K562 (cell line): ENCODE measurements around the gene APBB2. TPM values are rescaled to one million over a fixed set of nuclear protein-coding genes. Genes with fewer than 3 reads are reported as not detected.

ENCODE experiments used
- ATAC-seq: fragments of 200-7000 bp; cut with Tn5 transposase; 3 replicates; pipeline ENCODE4 v1.9.1; 2020; ENCODE audit warnings: moderate library complexity
- BruUV-seq: library from RNA; stranded (reverse); fragments of 400-500 nt; replicated peaks from 2 replicates; lab custom pipeline; 2021; lab: Mats Ljungman, UMichigan
- CTCF ChIA-PET: fragments of 300-600 bp; formaldehyde crosslinking; extraction: SDS; loops from one replicate; lab custom pipeline; 2021; ENCODE audit warnings: low intra/inter-chr PET ratio; lab: Yijun Ruan, JAX
- POLR2A ChIA-PET: fragments of 300-600, 350-650 bp; sonication (Branson Sonifier 250); formaldehyde crosslinking; extraction: SDS; loops from one replicate; lab custom pipeline; 2021; ENCODE audit warnings: antibody characterized with exemption, inconsistent platforms; lab: Yijun Ruan, JAX
- DNase-seq, 4 experiments: peaks; one replicate each; pipeline versions ENCODE4 v3.0.0 to v3.0.0-alpha.2; 2011 to 2018; ENCODE audit warnings: low spot score in 3 of 4, mixed read lengths in 3 of 4; ENCODE audit errors: extremely low read depth in 1 of 4
- FAIRE-seq: peaks from 2 replicates; lab custom pipeline; 2011; peaks lifted over from hg19 to GRCh38; lab: Jason Lieb, UNC
- H2AFZ ChIP-seq: 2 replicates; pipeline ENCODE4 v1.6.0; 2011; ENCODE audit warnings: low read depth, low read length, control low read depth, inconsistent platforms
- H3K27ac ChIP-seq: fragments of 200-600 bp; 3 replicates; pipeline ENCODE4 v1.8.0; 2011; ENCODE audit warnings: low read depth, mild to moderate bottlenecking, control low read depth, inconsistent platforms, low read length, moderate library complexity, mixed read lengths; ENCODE audit errors: extremely low read depth
- H3K27me3 ChIP-seq, 2 experiments: fragments of 300-600 bp in 1 of 2; 2 replicates in 1 of 2; 3 replicates in 1 of 2; pipeline versions ENCODE4 v1.6.0 to v1.8.0; 2011; ENCODE audit warnings: inconsistent platforms in 2 of 2, low read length in 2 of 2, mild to moderate bottlenecking in 1 of 2, mixed read lengths in 1 of 2, moderate library complexity in 1 of 2; ENCODE audit not compliant: control insufficient read depth in 2 of 2, insufficient read depth in 2 of 2
- H3K36me3 ChIP-seq: fragments of 300-600 bp; 3 replicates; pipeline ENCODE4 v1.8.0; 2011; ENCODE audit warnings: mild to moderate bottlenecking, low read length, inconsistent platforms; ENCODE audit not compliant: control insufficient read depth, insufficient read depth
- H3K4me1 ChIP-seq, 2 experiments: fragments of 200-600 bp in 1 of 2; replicated peaks in 1 of 2; 2 replicates in 1 of 2; 3 replicates in 1 of 2; pipeline versions ENCODE4 v1.5.1 to v1.8.0; 2011; ENCODE audit warnings: inconsistent platforms in 2 of 2, low read length in 2 of 2, mild to moderate bottlenecking in 1 of 2, mixed read lengths in 1 of 2, moderate library complexity in 1 of 2; ENCODE audit not compliant: control insufficient read depth in 2 of 2, insufficient read depth in 2 of 2
- H3K4me2 ChIP-seq: 2 replicates; pipeline ENCODE4 v1.6.1; 2011; ENCODE audit warnings: low read length, control low read depth, inconsistent platforms, mixed read lengths; ENCODE audit not compliant: insufficient read depth
- H3K4me3 ChIP-seq: fragments of 200-600 bp; sonication (generic), shearing (Covaris generic); 2 replicates; pipeline ENCODE4 v1.5.1; 2016; ENCODE audit warnings: control low read depth, inconsistent platforms
- H3K79me2 ChIP-seq: fragments of 200-600 bp; 3 replicates; pipeline ENCODE4 v1.8.0; 2011; ENCODE audit warnings: low read length, inconsistent platforms; ENCODE audit not compliant: control insufficient read depth, insufficient read depth
- H3K9ac ChIP-seq, 2 experiments: 2 replicates each; pipeline versions ENCODE4 v1.6.0 to v1.6.1; 2011; ENCODE audit warnings: low read depth in 2 of 2, low read length in 2 of 2, control low read depth in 1 of 2, inconsistent platforms in 1 of 2, mild to moderate bottlenecking in 1 of 2, mixed read lengths in 1 of 2; ENCODE audit not compliant: insufficient read depth in 1 of 2
- H3K9me1 ChIP-seq: one replicate; pipeline ENCODE4 v1.6.0; 2011; ENCODE audit warnings: inconsistent platforms, mild to moderate bottlenecking, low read length, moderate library complexity; ENCODE audit not compliant: control insufficient read depth, insufficient read depth
- H3K9me3 ChIP-seq: replicated peaks from 2 replicates; pipeline ENCODE4 v1.5.1; 2011; ENCODE audit warnings: low read depth, low read length, inconsistent platforms; ENCODE audit not compliant: control insufficient read depth, insufficient read depth
- H4K20me1 ChIP-seq: replicated peaks from 2 replicates; pipeline ENCODE4 v1.6.1; 2011; ENCODE audit warnings: low read length, inconsistent platforms, mixed read lengths; ENCODE audit not compliant: control insufficient read depth, insufficient read depth
- BMI1 ChIP-seq: fragments of 150-350 bp; IDR thresholded peaks from 2 replicates; pipeline ENCODE4 v1.6.1; 2014; ENCODE audit warnings: low read length
- MCM2 ChIP-seq: fragments of 450-650 bp; IDR thresholded peaks from 2 replicates; pipeline ENCODE4 v1.6.1; 2017; ENCODE audit warnings: low read depth, mild to moderate bottlenecking
- NFIX ChIP-seq: fragments of 250-450 bp; sonication (Bioruptor Pico); IDR thresholded peaks from 2 replicates; pipeline ENCODE4 v1.4.0; 2020; ENCODE audit warnings: low read depth, mild to moderate bottlenecking, moderate library complexity
- ZBTB43 ChIP-seq: sonication (generic); formaldehyde crosslinking; IDR thresholded peaks from 2 replicates; pipeline ENCODE4 v1.8.0; 2023; ENCODE audit warnings: mild to moderate bottlenecking, missing genetic modification reagents
- ZNF263 ChIP-seq: sonication (generic); formaldehyde crosslinking; IDR thresholded peaks from 2 replicates; pipeline ENCODE4 v1.8.0; 2022; ENCODE audit warnings: mild to moderate bottlenecking, missing genetic modification reagents, borderline replicate concordance
- WGBS: fragments of 100-300 bp; shearing (Covaris generic); methylation state at CpG from one replicate; pipeline ENCODE4 v1.1.6; 2016; ENCODE audit warnings: low coverage, mixed read lengths; ENCODE audit not compliant: insufficient coverage; ENCODE audit errors: missing lambda C conversion rate; 5-methylcytosine and 5-hydroxymethylcytosine counted together
- in situ Hi-C: fragments of 300-500 bp; cut with MboI; formaldehyde crosslinking; loops from 4 replicates; pipeline ENCODE4 v1.15.0; 2018; ENCODE audit warnings: inconsistent platforms, mixed read lengths
- intact Hi-C: fragments of 100-400 bp; cut with micrococcal nuclease; formaldehyde crosslinking; loops from 2 replicates; pipeline ENCODE4 v1.14.2; 2022
- polyA plus RNA-seq, 8 experiments: library from polyadenylated mRNA; depleted of rRNA in 4 of 8; stranded (reverse) in 5 of 8; unstranded in 3 of 8; fragments of >200 nt; fragmentation: Nextera tagmentation in 2 of 8; fragmentation: Illumina TruSeq in 1 of 8; extraction: Ambion mirVana in 2 of 8; extraction: Trizol in 1 of 8; gene quantifications; 2 replicates each; pipeline versions ENCODE4 v1.2.1 to v1.2.3, GENCODE V29; 2011 to 2014; ENCODE audit warnings: inconsistent platforms in 1 of 8, missing spikeins in 1 of 8
- total RNA-seq, 7 experiments: library from RNA; depleted of rRNA in 6 of 7; stranded (reverse); fragments of >200 nt in 6 of 7; fragmentation: Illumina TruSeq in 2 of 7; extraction: Trizol in 2 of 7; gene quantifications; 2 replicates each; pipeline versions ENCODE4 v1.2.1 to v1.2.3, GENCODE V29; 2011 to 2021; ENCODE audit warnings: low replicate concordance in 1 of 7

APBB2 gene
- total and polyA plus RNA-seq, 9 of the 15 experiments (the other 6 are each of a cell fraction or from before 2014, with no cell fraction given): 0.08 to 2.1 (median 1.4) TPM

DNA sequence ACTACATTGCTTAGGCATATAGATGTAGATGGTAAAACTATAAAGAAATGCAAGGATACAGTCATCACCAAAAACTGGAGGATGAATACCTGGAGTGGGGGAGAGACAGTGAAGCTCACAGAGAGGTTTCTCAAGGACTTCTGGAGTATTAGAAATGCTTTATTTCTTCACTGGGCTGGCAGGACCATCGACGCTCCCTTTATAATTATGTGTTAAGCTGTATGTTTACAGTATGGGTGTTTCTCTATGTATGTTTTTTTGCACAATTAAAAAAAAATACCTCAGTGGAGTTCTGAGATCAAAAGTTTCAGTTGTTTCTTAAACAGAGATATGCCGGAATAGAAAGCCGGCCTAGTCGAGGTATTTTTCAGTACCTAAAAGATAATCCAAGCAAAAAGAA is 263.3 kb downstream of the APBB2 start:
- Histone ChIP-seq H3K9me3 (no peaks in the 10 kb centered on the region), H3K4me3 (no peak overlapping the region), H3K4me1 (no peaks in the 10 kb centered on the region), H4K20me1 (no peaks in the 10 kb centered on the region), H3K9ac (no peak overlapping the region), H3K4me2 (no peak overlapping the region), H3K27me3 (peaks cover 4 to 25% of the 10 kb centered on the region in 2 experiments; a peak in 3 of 5 replicates), H3K9me1 (no peaks in the 10 kb centered on the region), H2AFZ (no peak overlapping the region), H3K36me3 (no peaks in the 10 kb centered on the region), H3K79me2 (no peaks in the 10 kb centered on the region), H3K27ac (no peak overlapping the region)
- POLR2A ChIA-PET: interaction anchor here (0.7 kb wide), 1 partner anchor 26 kb away, joined by 3 read pairs; no protein-coding TSS in a partner anchor
- DNase-seq (no peak), FAIRE-seq (no peak), ATAC-seq (no peak)
- BruUV-seq: no TSS peak
- CTCF ChIA-PET: no interaction called here
- no peak for TF ChIP-seq BMI1
- in situ Hi-C loops: no loop called here
- WGBS: 2% methylated on average over 5 of the region's 5 CpGs
- intact Hi-C loops: no loop called here

- in situ Hi-C loops: no loop called here
These were observed 264.8 kb downstream of the APBB2 start for GRCh38 chr4:40949358-40950100.

More at GRCh38 chr4:40949358-40950100, 264.8 kb downstream of the APBB2 start:
- H3K9ac ChIP-seq: no peak overlapping the region
- no peaks in the 10 kb centered on the region for H4K20me1 ChIP-seq
- POLR2A ChIA-PET: no interaction called here
- FAIRE-seq: no peak
- CTCF ChIA-PET: no interaction called here
- H3K4me2 ChIP-seq: no peak overlapping the region
- no peaks in the 10 kb centered on the region for H3K9me1 ChIP-seq
- H2AFZ ChIP-seq: no peak overlapping the region
- H3K27ac ChIP-seq: no peak overlapping the region
- no peak overlapping the region for H3K4me3 ChIP-seq
- intact Hi-C loops: no loop called here
- H3K4me1 ChIP-seq: no peaks in the 10 kb centered on the region
- BruUV-seq: no TSS peak
- TF ChIP-seq MCM2 (no peak), ZNF263 (CRISPR knock-in tag) (no peak), ZBTB43 (CRISPR knock-in tag) (no peak), NFIX (CRISPR knock-in tag) (no peak)
- H3K27me3 ChIP-seq: peaks cover 4 to 25% of the 10 kb centered on the region in 2 experiments; a peak in 3 of 5 replicates
- H3K79me2 ChIP-seq: no peaks in the 10 kb centered on the region
- DNase-seq: no peak
- H3K36me3 ChIP-seq: no peaks in the 10 kb centered on the region
- no peaks in the 10 kb centered on the region for H3K9me3 ChIP-seq
- ATAC-seq: no peak
- under 1% methylated on average over 23 of the region's 23 CpGs for WGBS
